GM12865 (cell line): ENCODE data around the gene PHF21B.

Experiments
- DNase-seq: peaks from one replicate; pipeline ENCODE4 v3.0.0; 2010; ENCODE audit warnings: low read depth
- H3K4me3 ChIP-seq: 2 replicates; pipeline ENCODE4 v1.5.1; 2011; ENCODE audit warnings: mild to moderate bottlenecking, low read depth, low read length, control low read depth
- CTCF ChIP-seq: IDR thresholded peaks from 2 replicates; pipeline ENCODE4 v1.5.1; 2011; ENCODE audit warnings: low read length, control low read depth, low read depth, inconsistent platforms; ENCODE audit not compliant: insufficient read depth; ENCODE audit errors: missing control alignments

The PHF21B gene

GRCh38 chr22:44999231-44999630 is 10.6 kb downstream of the PHF21B start:
- no peak overlapping the region for H3K4me3 ChIP-seq
- no peak for TF ChIP-seq CTCF
- DNase-seq = no peak

GRCh38 chr22:44998296-44998695 is 11.5 kb downstream of the PHF21B start:
- TF ChIP-seq CTCF = no peak
- no peak for DNase-seq
- H3K4me3 ChIP-seq = no peak overlapping the region

- no peak for TF ChIP-seq CTCF
- no peak overlapping the region for H3K4me3 ChIP-seq
- DNase-seq = no peak
Measured at GRCh38 chr22:44997060-44997459, 12.7 kb downstream of the PHF21B start.

- H3K4me3 ChIP-seq = no peak overlapping the region
- TF ChIP-seq CTCF = no peak
- DNase-seq = no peak
Measured at GRCh38 chr22:44996648-44997047, 13.2 kb downstream of the PHF21B start.

GRCh38 chr22:44996120-44996519 is 13.7 kb downstream of the PHF21B start:
- no peak for TF ChIP-seq CTCF
- no peak for DNase-seq
- H3K4me3 ChIP-seq = no peak overlapping the region

GRCh38 chr22:44995715-44996114 is 14.1 kb downstream of the PHF21B start:
- DNase-seq = no peak
- no peak overlapping the region for H3K4me3 ChIP-seq
- TF ChIP-seq CTCF = no peak

- H3K4me3 ChIP-seq = no peak overlapping the region
- TF ChIP-seq CTCF = no peak
- no peak for DNase-seq
Measured at GRCh38 chr22:44995105-44995514, 14.7 kb downstream of the PHF21B start.
